GM23338 (cell line): ENCODE measurements around the gene PCNT.

Experiments
- CREB1 ChIP-seq: fragments of 250-450 bp; sonication (Bioruptor Pico); IDR thresholded peaks from 2 replicates; pipeline ENCODE4 v1.5.0; 2020; ENCODE audit warnings: low read depth, mild to moderate bottlenecking, moderate library complexity
- EZH2 ChIP-seq: fragments of 200-600 bp; sonication (generic); IDR thresholded peaks from one replicate; pipeline ENCODE4 v1.8.0; 2017; ENCODE audit warnings: antibody characterized with exemption, mild to moderate bottlenecking, low read depth; ENCODE audit not compliant: unreplicated experiment
- EZH2phosphoT487 ChIP-seq: fragments of 200-600 bp; sonication (generic); IDR thresholded peaks from one replicate; pipeline ENCODE4 v1.8.1; 2018; ENCODE audit warnings: antibody characterized with exemption; ENCODE audit not compliant: unreplicated experiment
- JUNB ChIP-seq: IDR thresholded peaks from one replicate; pipeline ENCODE4 v1.6.1; 2016; ENCODE audit warnings: antibody characterized with exemption; ENCODE audit not compliant: unreplicated experiment
- POLR2AphosphoS5 ChIP-seq: IDR thresholded peaks from 2 replicates; pipeline ENCODE4 v1.6.1; 2016; ENCODE audit warnings: antibody characterized with exemption, low read depth
- TF ChIP-seq, protein P1 (sequence below), 2 experiments: fragments of 200-600 bp in 1 of 2; sonication (generic) in 1 of 2; conservative IDR thresholded peaks; 2 replicates each; pipeline versions ENCODE4 v1.5.1 to v1.6.1; 2016 to 2017; ENCODE audit warnings: antibody characterized with exemption in 2 of 2, low read depth in 2 of 2, mild to moderate bottlenecking in 2 of 2, moderate library complexity in 1 of 2
- TF ChIP-seq, protein P2 (sequence below): IDR thresholded peaks from 2 replicates; pipeline ENCODE4 v1.6.1; 2016; ENCODE audit warnings: antibody characterized with exemption
- TF ChIP-seq, protein P3 (sequence below): IDR thresholded peaks from one replicate; pipeline ENCODE4 v1.6.1; 2018; ENCODE audit warnings: antibody characterized with exemption; ENCODE audit not compliant: unreplicated experiment
- TF ChIP-seq, protein P4 (sequence below): fragments of 250-450 bp; sonication (Bioruptor Pico); IDR thresholded peaks from 2 replicates; pipeline ENCODE4 v1.5.0; 2020; ENCODE audit warnings: mild to moderate bottlenecking, moderate library complexity

DNA sequence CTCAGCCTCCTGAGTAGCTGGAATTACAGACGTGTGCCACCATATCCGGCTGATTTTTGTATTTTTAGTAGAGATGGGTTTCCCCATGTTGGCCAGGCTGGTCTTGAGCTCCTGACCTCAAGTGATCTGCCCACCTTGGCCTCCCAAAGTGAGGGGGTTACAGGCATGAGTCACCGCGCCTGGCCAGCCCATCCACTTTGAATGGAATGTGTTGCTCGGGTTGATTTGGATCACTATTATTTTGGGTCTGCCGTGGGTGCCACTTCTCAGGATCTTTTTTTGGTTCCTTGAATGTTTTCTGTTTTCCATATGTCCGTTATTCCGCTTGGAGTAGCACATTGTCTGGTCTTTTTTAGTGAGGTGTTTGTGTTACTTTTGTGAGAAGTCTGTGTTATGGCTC lies 17.0 kb downstream of the PCNT start:
- TF ChIP-seq EZH2 (no peak), JUNB (no peak), EZH2phosphoT487 (no peak), POLR2AphosphoS5 (no peak), CREB1 (CRISPR knock-in tag) (no peak)
- TF ChIP-seq, protein P1, sequence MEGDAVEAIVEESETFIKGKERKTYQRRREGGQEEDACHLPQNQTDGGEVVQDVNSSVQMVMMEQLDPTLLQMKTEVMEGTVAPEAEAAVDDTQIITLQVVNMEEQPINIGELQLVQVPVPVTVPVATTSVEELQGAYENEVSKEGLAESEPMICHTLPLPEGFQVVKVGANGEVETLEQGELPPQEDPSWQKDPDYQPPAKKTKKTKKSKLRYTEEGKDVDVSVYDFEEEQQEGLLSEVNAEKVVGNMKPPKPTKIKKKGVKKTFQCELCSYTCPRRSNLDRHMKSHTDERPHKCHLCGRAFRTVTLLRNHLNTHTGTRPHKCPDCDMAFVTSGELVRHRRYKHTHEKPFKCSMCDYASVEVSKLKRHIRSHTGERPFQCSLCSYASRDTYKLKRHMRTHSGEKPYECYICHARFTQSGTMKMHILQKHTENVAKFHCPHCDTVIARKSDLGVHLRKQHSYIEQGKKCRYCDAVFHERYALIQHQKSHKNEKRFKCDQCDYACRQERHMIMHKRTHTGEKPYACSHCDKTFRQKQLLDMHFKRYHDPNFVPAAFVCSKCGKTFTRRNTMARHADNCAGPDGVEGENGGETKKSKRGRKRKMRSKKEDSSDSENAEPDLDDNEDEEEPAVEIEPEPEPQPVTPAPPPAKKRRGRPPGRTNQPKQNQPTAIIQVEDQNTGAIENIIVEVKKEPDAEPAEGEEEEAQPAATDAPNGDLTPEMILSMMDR (conservative IDR thresholded peaks at IDR 0.05; ENCODE audit: low read depth in 2 of 2) = no peak
- TF ChIP-seq, protein P2, sequence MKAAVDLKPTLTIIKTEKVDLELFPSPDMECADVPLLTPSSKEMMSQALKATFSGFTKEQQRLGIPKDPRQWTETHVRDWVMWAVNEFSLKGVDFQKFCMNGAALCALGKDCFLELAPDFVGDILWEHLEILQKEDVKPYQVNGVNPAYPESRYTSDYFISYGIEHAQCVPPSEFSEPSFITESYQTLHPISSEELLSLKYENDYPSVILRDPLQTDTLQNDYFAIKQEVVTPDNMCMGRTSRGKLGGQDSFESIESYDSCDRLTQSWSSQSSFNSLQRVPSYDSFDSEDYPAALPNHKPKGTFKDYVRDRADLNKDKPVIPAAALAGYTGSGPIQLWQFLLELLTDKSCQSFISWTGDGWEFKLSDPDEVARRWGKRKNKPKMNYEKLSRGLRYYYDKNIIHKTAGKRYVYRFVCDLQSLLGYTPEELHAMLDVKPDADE = no peak
- TF ChIP-seq, protein P3, sequence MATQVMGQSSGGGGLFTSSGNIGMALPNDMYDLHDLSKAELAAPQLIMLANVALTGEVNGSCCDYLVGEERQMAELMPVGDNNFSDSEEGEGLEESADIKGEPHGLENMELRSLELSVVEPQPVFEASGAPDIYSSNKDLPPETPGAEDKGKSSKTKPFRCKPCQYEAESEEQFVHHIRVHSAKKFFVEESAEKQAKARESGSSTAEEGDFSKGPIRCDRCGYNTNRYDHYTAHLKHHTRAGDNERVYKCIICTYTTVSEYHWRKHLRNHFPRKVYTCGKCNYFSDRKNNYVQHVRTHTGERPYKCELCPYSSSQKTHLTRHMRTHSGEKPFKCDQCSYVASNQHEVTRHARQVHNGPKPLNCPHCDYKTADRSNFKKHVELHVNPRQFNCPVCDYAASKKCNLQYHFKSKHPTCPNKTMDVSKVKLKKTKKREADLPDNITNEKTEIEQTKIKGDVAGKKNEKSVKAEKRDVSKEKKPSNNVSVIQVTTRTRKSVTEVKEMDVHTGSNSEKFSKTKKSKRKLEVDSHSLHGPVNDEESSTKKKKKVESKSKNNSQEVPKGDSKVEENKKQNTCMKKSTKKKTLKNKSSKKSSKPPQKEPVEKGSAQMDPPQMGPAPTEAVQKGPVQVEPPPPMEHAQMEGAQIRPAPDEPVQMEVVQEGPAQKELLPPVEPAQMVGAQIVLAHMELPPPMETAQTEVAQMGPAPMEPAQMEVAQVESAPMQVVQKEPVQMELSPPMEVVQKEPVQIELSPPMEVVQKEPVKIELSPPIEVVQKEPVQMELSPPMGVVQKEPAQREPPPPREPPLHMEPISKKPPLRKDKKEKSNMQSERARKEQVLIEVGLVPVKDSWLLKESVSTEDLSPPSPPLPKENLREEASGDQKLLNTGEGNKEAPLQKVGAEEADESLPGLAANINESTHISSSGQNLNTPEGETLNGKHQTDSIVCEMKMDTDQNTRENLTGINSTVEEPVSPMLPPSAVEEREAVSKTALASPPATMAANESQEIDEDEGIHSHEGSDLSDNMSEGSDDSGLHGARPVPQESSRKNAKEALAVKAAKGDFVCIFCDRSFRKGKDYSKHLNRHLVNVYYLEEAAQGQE = no peak
- TF ChIP-seq, protein P4, sequence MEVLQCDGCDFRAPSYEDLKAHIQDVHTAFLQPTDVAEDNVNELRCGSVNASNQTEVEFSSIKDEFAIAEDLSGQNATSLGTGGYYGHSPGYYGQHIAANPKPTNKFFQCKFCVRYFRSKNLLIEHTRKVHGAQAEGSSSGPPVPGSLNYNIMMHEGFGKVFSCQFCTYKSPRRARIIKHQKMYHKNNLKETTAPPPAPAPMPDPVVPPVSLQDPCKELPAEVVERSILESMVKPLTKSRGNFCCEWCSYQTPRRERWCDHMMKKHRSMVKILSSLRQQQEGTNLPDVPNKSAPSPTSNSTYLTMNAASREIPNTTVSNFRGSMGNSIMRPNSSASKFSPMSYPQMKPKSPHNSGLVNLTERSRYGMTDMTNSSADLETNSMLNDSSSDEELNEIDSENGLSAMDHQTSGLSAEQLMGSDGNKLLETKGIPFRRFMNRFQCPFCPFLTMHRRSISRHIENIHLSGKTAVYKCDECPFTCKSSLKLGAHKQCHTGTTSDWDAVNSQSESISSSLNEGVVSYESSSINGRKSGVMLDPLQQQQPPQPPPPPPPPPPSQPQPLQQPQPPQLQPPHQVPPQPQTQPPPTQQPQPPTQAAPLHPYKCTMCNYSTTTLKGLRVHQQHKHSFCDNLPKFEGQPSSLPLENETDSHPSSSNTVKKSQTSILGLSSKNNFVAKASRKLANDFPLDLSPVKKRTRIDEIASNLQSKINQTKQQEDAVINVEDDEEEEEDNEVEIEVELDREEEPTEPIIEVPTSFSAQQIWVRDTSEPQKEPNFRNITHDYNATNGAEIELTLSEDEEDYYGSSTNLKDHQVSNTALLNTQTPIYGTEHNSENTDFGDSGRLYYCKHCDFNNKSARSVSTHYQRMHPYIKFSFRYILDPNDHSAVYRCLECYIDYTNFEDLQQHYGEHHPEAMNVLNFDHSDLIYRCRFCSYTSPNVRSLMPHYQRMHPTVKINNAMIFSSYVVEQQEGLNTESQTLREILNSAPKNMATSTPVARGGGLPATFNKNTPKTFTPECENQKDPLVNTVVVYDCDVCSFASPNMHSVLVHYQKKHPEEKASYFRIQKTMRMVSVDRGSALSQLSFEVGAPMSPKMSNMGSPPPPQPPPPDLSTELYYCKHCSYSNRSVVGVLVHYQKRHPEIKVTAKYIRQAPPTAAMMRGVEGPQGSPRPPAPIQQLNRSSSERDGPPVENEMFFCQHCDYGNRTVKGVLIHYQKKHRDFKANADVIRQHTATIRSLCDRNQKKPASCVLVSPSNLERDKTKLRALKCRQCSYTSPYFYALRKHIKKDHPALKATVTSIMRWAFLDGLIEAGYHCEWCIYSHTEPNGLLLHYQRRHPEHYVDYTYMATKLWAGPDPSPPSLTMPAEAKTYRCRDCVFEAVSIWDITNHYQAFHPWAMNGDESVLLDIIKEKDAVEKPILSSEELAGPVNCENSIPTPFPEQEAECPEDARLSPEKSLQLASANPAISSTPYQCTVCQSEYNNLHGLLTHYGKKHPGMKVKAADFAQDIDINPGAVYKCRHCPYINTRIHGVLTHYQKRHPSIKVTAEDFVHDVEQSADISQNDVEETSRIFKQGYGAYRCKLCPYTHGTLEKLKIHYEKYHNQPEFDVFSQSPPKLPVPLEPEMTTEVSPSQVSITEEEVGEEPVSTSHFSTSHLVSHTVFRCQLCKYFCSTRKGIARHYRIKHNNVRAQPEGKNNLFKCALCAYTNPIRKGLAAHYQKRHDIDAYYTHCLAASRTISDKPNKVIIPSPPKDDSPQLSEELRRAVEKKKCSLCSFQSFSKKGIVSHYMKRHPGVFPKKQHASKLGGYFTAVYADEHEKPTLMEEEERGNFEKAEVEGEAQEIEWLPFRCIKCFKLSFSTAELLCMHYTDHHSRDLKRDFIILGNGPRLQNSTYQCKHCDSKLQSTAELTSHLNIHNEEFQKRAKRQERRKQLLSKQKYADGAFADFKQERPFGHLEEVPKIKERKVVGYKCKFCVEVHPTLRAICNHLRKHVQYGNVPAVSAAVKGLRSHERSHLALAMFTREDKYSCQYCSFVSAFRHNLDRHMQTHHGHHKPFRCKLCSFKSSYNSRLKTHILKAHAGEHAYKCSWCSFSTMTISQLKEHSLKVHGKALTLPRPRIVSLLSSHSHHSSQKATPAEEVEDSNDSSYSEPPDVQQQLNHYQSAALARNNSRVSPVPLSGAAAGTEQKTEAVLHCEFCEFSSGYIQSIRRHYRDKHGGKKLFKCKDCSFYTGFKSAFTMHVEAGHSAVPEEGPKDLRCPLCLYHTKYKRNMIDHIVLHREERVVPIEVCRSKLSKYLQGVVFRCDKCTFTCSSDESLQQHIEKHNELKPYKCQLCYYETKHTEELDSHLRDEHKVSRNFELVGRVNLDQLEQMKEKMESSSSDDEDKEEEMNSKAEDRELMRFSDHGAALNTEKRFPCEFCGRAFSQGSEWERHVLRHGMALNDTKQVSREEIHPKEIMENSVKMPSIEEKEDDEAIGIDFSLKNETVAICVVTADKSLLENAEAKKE = no peak
